HCT116 (cell line): Measurements from ENCODE around the gene APCDD1L. TPM values are rescaled to one million over a fixed set of nuclear protein-coding genes. Genes with fewer than 3 reads are reported as not detected.

Source experiments
- ATAC-seq: fragments of 200-7000 bp; cut with Tn5 transposase; 2 replicates; pipeline ENCODE4 v1.9.1; 2020; ENCODE audit warnings: mild to moderate bottlenecking, moderate library complexity
- BruUV-seq: library from RNA; stranded (reverse); fragments of 400-500 nt; replicated peaks from 2 replicates; lab custom pipeline; 2021; lab: Mats Ljungman, UMichigan
- CTCF ChIA-PET: fragments of 300-600 bp; sonication (Branson Sonifier 250); formaldehyde crosslinking; loops from one replicate; lab custom pipeline; 2021; ENCODE audit warnings: antibody characterized with exemption; lab: Charles Lee
- POLR2A ChIA-PET: fragments of 300-600, 350-600 bp; sonication (Branson Sonifier 250); formaldehyde crosslinking; loops from one replicate; lab custom pipeline; 2021; ENCODE audit warnings: antibody characterized with exemption; lab: Charles Lee
- RAD21 ChIA-PET, 2 experiments: fragments of 300-600 bp; sonication (Branson Sonifier 250); formaldehyde crosslinking; loops; one replicate each; lab custom pipeline; 2023; ENCODE audit warnings: low total read pairs in 2 of 2; ENCODE audit not compliant: uncharacterized antibody in 2 of 2, unreplicated experiment in 2 of 2, low non-redundant PET in 1 of 2; lab: Charles Lee
- DNase-seq: peaks from one replicate; pipeline ENCODE4 v3.0.0-alpha.2; 2010; ENCODE audit warnings: low read depth, low spot score
- H2AFZ ChIP-seq: fragments of 200-600 bp; shearing (Covaris generic), sonication (generic); 2 replicates; pipeline ENCODE4 v1.6.1; 2017; ENCODE audit warnings: low read depth, mixed run types, mixed read lengths, antibody characterized with exemption, low read length; ENCODE audit not compliant: poor library complexity, severe bottlenecking
- H3K27ac ChIP-seq: 2 replicates; pipeline ENCODE4 v1.5.1; 2012; ENCODE audit warnings: low read depth, low read length
- H3K27me3 ChIP-seq: fragments of 200-600 bp; sonication (generic); 2 replicates; pipeline ENCODE4 v1.6.1; 2016; ENCODE audit warnings: mixed run types, low read length, mixed read lengths; ENCODE audit not compliant: insufficient read depth
- H3K36me3 ChIP-seq, 2 experiments: fragments of 200-500 bp in 1 of 2; fragments of 200-600 bp in 1 of 2; sonication (Bioruptor generic) in 1 of 2; sonication (generic) in 1 of 2; 2 replicates each; pipeline versions ENCODE4 v1.5.1 to v1.6.1; 2014 to 2016; ENCODE audit warnings: low read length in 2 of 2, inconsistent platforms in 1 of 2, mixed read lengths in 1 of 2, mixed run types in 1 of 2; ENCODE audit not compliant: insufficient read depth in 2 of 2, control insufficient read depth in 1 of 2
- H3K4me1 ChIP-seq, 2 experiments: fragments of 200-600 bp in 1 of 2; sonication (generic) in 1 of 2; 2 replicates each; pipeline versions ENCODE4 v1.5.1 to v1.6.1; 2012 to 2017; ENCODE audit warnings: low read length in 2 of 2, inconsistent platforms in 1 of 2, mild to moderate bottlenecking in 1 of 2, mixed read lengths in 1 of 2, mixed run types in 1 of 2, moderate library complexity in 1 of 2; ENCODE audit not compliant: insufficient read depth in 2 of 2, control insufficient read depth in 1 of 2
- H3K4me2 ChIP-seq: fragments of 200-600 bp; sonication (generic); 2 replicates; pipeline ENCODE4 v1.6.1; 2017; ENCODE audit warnings: mixed run types, low read length, mixed read lengths
- H3K4me3 ChIP-seq, 2 experiments: fragments of 200-600 bp in 1 of 2; sonication (generic) in 1 of 2; replicated peaks in 1 of 2; 2 replicates each; pipeline ENCODE4 v1.5.1; 2011 to 2016; ENCODE audit warnings: low read length in 2 of 2, control low read depth in 1 of 2, low read depth in 1 of 2, mild to moderate bottlenecking in 1 of 2, mixed read lengths in 1 of 2, mixed run types in 1 of 2
- H3K79me2 ChIP-seq: fragments of 200-600 bp; sonication (generic); 2 replicates; pipeline ENCODE4 v1.6.1; 2017; ENCODE audit warnings: mild to moderate bottlenecking, mixed run types, low read length, moderate library complexity, mixed read lengths; ENCODE audit not compliant: insufficient read depth
- H3K9ac ChIP-seq: fragments of 200-600 bp; sonication (generic); 2 replicates; pipeline ENCODE4 v1.6.1; 2016; ENCODE audit warnings: low read length, mixed read lengths
- H3K9me2 ChIP-seq: fragments of 200-600 bp; sonication (generic), shearing (Covaris generic); 2 replicates; pipeline ENCODE4 v1.6.1; 2017; ENCODE audit warnings: mixed run types, mild to moderate bottlenecking, moderate library complexity; ENCODE audit not compliant: insufficient read depth
- H3K9me3 ChIP-seq, 2 experiments: fragments of 200-500 bp in 1 of 2; fragments of 200-600 bp in 1 of 2; sonication (Bioruptor generic) in 1 of 2; sonication (generic) in 1 of 2; 2 replicates each; pipeline ENCODE4 v1.6.1; 2014 to 2017; ENCODE audit warnings: low read length in 2 of 2, mixed read lengths in 2 of 2, inconsistent platforms in 1 of 2, low read depth in 1 of 2, mild to moderate bottlenecking in 1 of 2, mixed run types in 1 of 2, moderate library complexity in 1 of 2; ENCODE audit not compliant: control insufficient read depth in 1 of 2, insufficient read depth in 1 of 2
- H4K20me1 ChIP-seq: fragments of 200-600 bp; sonication (generic), shearing (Covaris generic); 2 replicates; pipeline ENCODE4 v1.6.1; 2017; ENCODE audit warnings: mixed run types, mild to moderate bottlenecking, moderate library complexity; ENCODE audit not compliant: insufficient read depth
- CBX3 ChIP-seq: IDR thresholded peaks from 2 replicates; pipeline ENCODE4 v1.6.1; 2012; ENCODE audit warnings: low read depth
- CTCF ChIP-seq, 3 experiments: fragments of 200-600 bp in 1 of 3; sonication (generic) in 1 of 3; IDR thresholded peaks in 2 of 3; conservative IDR thresholded peaks in 1 of 3; 2 replicates each; pipeline ENCODE4 v1.5.1; 2012 to 2017; ENCODE audit warnings: low read depth in 2 of 3, low read length in 2 of 3, antibody characterized with exemption in 1 of 3, borderline replicate concordance in 1 of 3, control low read depth in 1 of 3, mild to moderate bottlenecking in 1 of 3, mixed read lengths in 1 of 3, mixed run types in 1 of 3, moderate library complexity in 1 of 3; ENCODE audit not compliant: insufficient read depth in 1 of 3
- JUND ChIP-seq: IDR thresholded peaks from 2 replicates; pipeline ENCODE4 v1.6.1; 2012
- MAX ChIP-seq: IDR thresholded peaks from 2 replicates; pipeline ENCODE4 v1.6.1; 2012
- POLR2AphosphoS5 ChIP-seq: IDR thresholded peaks from 2 replicates; pipeline ENCODE4 v1.6.1; 2011; ENCODE audit warnings: mild to moderate bottlenecking, low read depth, low read length, moderate library complexity
- RAD21 ChIP-seq: IDR thresholded peaks from 2 replicates; pipeline ENCODE4 v1.6.1; 2012; ENCODE audit warnings: low read depth, mild to moderate bottlenecking
- SIN3A ChIP-seq: IDR thresholded peaks from 2 replicates; pipeline ENCODE4 v1.6.1; 2012; ENCODE audit warnings: low read depth
- SRF ChIP-seq: IDR thresholded peaks from 2 replicates; pipeline ENCODE4 v1.6.1; 2012; ENCODE audit warnings: low read depth
- intact Hi-C: fragments of 100-400 bp; cut with micrococcal nuclease; formaldehyde crosslinking; loops from 2 replicates; pipeline ENCODE4 v1.10.0; 2022
- total RNA-seq: library from RNA; stranded (reverse); gene quantifications from one replicate; pipeline ENCODE4 v1.2.1, GENCODE V29; 2021; ENCODE audit not compliant: unreplicated experiment
- TF ChIP-seq, protein P1 (sequence below): IDR thresholded peaks from 2 replicates; pipeline ENCODE4 v1.6.1; 2012

Gene APCDD1L
- total RNA-seq, 1 experiment from 2014 or later: not detected

DNA sequence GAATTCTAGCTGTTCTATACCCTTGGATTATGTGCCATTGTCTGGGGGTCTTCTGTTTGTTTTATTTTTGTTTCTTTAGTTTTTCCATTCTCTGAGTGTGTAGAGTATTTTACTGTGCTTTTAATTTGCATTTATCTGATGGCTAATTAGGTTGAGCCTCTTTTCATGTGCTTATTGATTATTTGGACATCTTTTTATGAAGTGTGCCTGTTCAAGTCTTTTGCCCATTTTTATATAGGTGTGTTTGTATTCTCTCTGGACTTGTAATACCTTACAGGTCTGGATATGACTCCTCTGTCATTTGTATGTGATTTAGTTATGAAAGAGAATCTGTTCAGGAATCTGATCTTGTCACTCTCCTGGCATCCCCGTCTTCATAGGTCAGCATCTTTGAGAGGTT, 22.6 kb upstream of the APCDD1L start:
- intact Hi-C loops: no loop called here
- no peak overlapping the region for H3K9ac ChIP-seq
- no peak overlapping the region for H3K4me3 ChIP-seq
- no peaks in the 10 kb centered on the region for H3K79me2 ChIP-seq
- H3K9me3 ChIP-seq: peaks cover 0 to 4% of the 10 kb centered on the region in 2 experiments; a peak in 2 of 4 replicates
- no peak for ATAC-seq
- TF ChIP-seq, protein P1, sequence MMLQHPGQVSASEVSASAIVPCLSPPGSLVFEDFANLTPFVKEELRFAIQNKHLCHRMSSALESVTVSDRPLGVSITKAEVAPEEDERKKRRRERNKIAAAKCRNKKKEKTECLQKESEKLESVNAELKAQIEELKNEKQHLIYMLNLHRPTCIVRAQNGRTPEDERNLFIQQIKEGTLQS: no peak
- TF ChIP-seq POLR2AphosphoS5 (no peak), RAD21 (no peak), CTCF (IDR thresholded peaks at IDR 0.05 in 2 of 3, conservative IDR thresholded peaks at IDR 0.05 in 1 of 3; ENCODE audit: borderline replicate concordance in 1 of 3, insufficient read depth in 1 of 3, low read depth in 2 of 3, low read length in 2 of 3) (no peak), CBX3 (no peak), SIN3A (no peak), SRF (no peak), MAX (no peak), JUND (no peak)
- TF ChIP-seq, all 23 proteins: peak for 0
- no peaks in the 10 kb centered on the region for H3K27me3 ChIP-seq
- peaks cover 4 to 20% of the 10 kb centered on the region in 2 experiments; a peak in 3 of 4 replicates for H3K4me1 ChIP-seq
- ChIA-PET CTCF (no interaction called here), RAD21 (no interaction called here), POLR2A (no interaction called here)
- H2AFZ ChIP-seq: no peak overlapping the region
- no peak for DNase-seq
- no peaks in the 10 kb centered on the region for H4K20me1 ChIP-seq
- H3K9me2 ChIP-seq: no peaks in the 10 kb centered on the region
- H3K36me3 ChIP-seq: no peaks in the 10 kb centered on the region
- H3K4me2 ChIP-seq: no peak overlapping the region
- no TSS peak for BruUV-seq
- H3K27ac ChIP-seq: no peak overlapping the region
